ENCODE measurements around the gene PAK4. TPM values are rescaled to one million over a fixed set of nuclear protein-coding genes. Genes with fewer than 3 reads are reported as not detected.

The PAK4 gene
- total and polyA plus RNA-seq, 2 experiments from 2014 or later: 20.3 to 39.6 TPM

DNA sequence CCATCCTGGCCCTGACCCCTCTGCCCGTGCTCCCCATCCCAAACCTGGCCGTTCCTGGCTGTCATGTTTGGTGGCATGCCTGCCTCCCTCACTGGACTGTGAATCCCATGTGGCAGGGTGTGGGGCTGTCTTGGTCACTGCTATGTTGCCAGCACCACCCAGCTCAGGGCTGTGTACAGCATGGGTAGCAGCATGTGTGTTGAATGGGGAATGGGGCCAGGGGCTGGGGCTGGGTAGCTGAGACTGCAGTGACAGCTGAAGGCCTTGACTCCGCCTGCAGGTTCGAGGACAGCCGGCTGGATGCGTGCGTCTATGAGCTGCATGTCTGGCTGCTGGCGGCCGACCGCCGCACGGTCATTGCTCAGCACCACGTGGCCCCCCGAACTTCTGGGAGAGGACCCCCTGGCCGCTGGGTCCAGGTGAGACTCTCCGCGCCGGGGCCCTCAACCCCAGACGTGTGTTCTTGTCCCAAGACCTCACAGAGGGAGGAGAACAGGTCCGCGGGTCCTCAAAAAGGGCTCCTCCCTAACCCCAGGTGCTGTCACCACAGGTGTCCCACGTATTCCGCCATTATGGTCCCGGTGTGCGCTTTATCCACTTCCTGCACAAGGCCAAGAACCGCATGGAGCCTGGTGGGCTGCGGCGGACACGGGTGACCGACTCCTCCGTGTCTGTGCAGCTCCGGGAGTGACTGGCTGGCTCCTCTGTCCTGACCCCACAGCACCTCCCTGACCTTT, 74.6 kb downstream of the PAK4 start:
- 92% methylated on average over 21 of the region's 32 CpGs for WGBS (ENCODE audit: low lambda C conversion rate, missing lambda C conversion rate)
- H3K9me3 ChIP-seq (ENCODE audit: low read depth): no peaks in the 10 kb centered on the region
- no peak overlapping the region for H3K4me2 ChIP-seq
- H3K4me1 ChIP-seq (ENCODE audit: insufficient read depth): peaks cover 10% of the 10 kb centered on the region
- no peak overlapping the region for H3K27ac ChIP-seq
- no peaks in the 10 kb centered on the region for H4K20me1 ChIP-seq (ENCODE audit: insufficient read depth, poor library complexity, severe bottlenecking)
- H3K36me3 ChIP-seq (replicated peaks; ENCODE audit: insufficient read depth, low read depth): no peaks in the 10 kb centered on the region
- no peaks in the 10 kb centered on the region for H3K9me2 ChIP-seq (replicated peaks; ENCODE audit: insufficient read depth)
- DNase-seq (ENCODE audit: low spot score): no peak
- no peak for TF ChIP-seq EZH2phosphoT487 (IDR thresholded peaks at IDR 0.05; ENCODE audit: low read depth, severe bottlenecking, unreplicated experiment)
- TF ChIP-seq, protein P1, sequence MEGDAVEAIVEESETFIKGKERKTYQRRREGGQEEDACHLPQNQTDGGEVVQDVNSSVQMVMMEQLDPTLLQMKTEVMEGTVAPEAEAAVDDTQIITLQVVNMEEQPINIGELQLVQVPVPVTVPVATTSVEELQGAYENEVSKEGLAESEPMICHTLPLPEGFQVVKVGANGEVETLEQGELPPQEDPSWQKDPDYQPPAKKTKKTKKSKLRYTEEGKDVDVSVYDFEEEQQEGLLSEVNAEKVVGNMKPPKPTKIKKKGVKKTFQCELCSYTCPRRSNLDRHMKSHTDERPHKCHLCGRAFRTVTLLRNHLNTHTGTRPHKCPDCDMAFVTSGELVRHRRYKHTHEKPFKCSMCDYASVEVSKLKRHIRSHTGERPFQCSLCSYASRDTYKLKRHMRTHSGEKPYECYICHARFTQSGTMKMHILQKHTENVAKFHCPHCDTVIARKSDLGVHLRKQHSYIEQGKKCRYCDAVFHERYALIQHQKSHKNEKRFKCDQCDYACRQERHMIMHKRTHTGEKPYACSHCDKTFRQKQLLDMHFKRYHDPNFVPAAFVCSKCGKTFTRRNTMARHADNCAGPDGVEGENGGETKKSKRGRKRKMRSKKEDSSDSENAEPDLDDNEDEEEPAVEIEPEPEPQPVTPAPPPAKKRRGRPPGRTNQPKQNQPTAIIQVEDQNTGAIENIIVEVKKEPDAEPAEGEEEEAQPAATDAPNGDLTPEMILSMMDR (IDR thresholded peaks at IDR 0.05; ENCODE audit: poor library complexity): no peak
- TF ChIP-seq EZH2 (IDR thresholded peaks at IDR 0.05; ENCODE audit: borderline replicate concordance): no peak
- H3K79me2 ChIP-seq: no peaks in the 10 kb centered on the region
- H3K27me3 ChIP-seq: peaks cover 27% of the 10 kb centered on the region
- H3K4me3 ChIP-seq: no peak overlapping the region
- H2AFZ ChIP-seq: no peak overlapping the region

DNA sequence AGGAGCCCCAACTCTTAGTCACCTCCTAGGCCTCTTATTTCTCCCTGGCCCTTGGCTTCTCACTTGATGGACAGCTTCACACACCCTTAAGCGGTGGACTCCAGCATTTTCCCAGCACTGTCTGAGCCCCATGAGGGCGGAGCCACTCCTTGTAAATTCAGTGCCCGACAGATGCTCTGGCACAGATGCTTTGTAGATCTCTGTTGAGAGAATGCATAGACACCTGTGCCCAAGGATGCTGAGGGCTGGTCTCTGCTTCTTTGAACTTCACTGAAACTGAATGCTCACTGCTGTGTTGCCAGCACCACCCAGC, 75.2 kb downstream of the PAK4 start:
- H3K9me2 ChIP-seq (replicated peaks; ENCODE audit: insufficient read depth): no peaks in the 10 kb centered on the region
- 85% methylated on average over 3 of the region's 3 CpGs for WGBS (ENCODE audit: low lambda C conversion rate, missing lambda C conversion rate)
- no peaks in the 10 kb centered on the region for H4K20me1 ChIP-seq (ENCODE audit: insufficient read depth, poor library complexity, severe bottlenecking)
- H3K36me3 ChIP-seq (replicated peaks; ENCODE audit: insufficient read depth, low read depth): no peaks in the 10 kb centered on the region
- H3K4me2 ChIP-seq: no peak overlapping the region
- H3K4me3 ChIP-seq: no peak overlapping the region
- H3K27ac ChIP-seq: no peak overlapping the region
- peaks cover 27% of the 10 kb centered on the region for H3K27me3 ChIP-seq
- no peaks in the 10 kb centered on the region for H3K79me2 ChIP-seq
- TF ChIP-seq EZH2 (IDR thresholded peaks at IDR 0.05; ENCODE audit: borderline replicate concordance) (no peak), EZH2phosphoT487 (IDR thresholded peaks at IDR 0.05; ENCODE audit: low read depth, severe bottlenecking, unreplicated experiment) (no peak)
- TF ChIP-seq, protein P1 (IDR thresholded peaks at IDR 0.05; ENCODE audit: poor library complexity): no peak
- DNase-seq (ENCODE audit: low spot score): no peak
- H3K4me1 ChIP-seq (ENCODE audit: insufficient read depth): peaks cover 10% of the 10 kb centered on the region
- no peak overlapping the region for H2AFZ ChIP-seq
- H3K9me3 ChIP-seq (ENCODE audit: low read depth): no peaks in the 10 kb centered on the region

DNA sequence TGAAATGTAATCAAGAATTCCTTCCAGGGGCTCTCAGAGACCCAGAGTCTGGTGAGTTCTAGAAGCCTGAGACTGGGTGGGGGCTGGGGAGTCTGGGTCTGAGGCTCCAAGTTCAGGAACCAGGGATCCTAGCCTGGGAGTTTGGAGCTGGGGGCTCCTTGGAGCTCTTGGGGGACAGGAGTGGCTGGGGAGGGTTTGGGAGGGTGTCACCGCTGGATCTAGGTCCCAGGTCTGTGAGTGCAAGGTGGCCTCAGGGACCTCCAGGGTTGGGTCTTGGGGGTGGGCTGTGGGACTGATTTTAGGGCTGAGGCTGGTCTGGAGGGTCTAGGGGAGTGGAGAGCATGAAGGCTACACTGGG, 77.4 kb downstream of the PAK4 start:
- Histone ChIP-seq H4K20me1 (ENCODE audit: insufficient read depth, poor library complexity, severe bottlenecking) (no peaks in the 10 kb centered on the region), H3K4me1 (ENCODE audit: insufficient read depth) (no peaks in the 10 kb centered on the region), H3K27ac (no peak overlapping the region), H3K36me3 (replicated peaks; ENCODE audit: insufficient read depth, low read depth) (no peaks in the 10 kb centered on the region), H3K4me2 (no peak overlapping the region), H2AFZ (no peak overlapping the region), H3K9me2 (replicated peaks; ENCODE audit: insufficient read depth) (no peaks in the 10 kb centered on the region), H3K27me3 (peaks cover 5% of the 10 kb centered on the region), H3K9me3 (ENCODE audit: low read depth) (no peaks in the 10 kb centered on the region), H3K4me3 (no peak overlapping the region), H3K79me2 (no peaks in the 10 kb centered on the region)
- WGBS (ENCODE audit: low lambda C conversion rate, missing lambda C conversion rate): 100% methylated on average over 1 of the region's 1 CpG
- no peak for TF ChIP-seq EZH2phosphoT487 (IDR thresholded peaks at IDR 0.05; ENCODE audit: low read depth, severe bottlenecking, unreplicated experiment)
- no peak for TF ChIP-seq EZH2 (IDR thresholded peaks at IDR 0.05; ENCODE audit: borderline replicate concordance)
- TF ChIP-seq, protein P1 (IDR thresholded peaks at IDR 0.05; ENCODE audit: poor library complexity): no peak
- no peak for DNase-seq (ENCODE audit: low spot score)
